Aorta (tissue), 5 donors: ENCODE data around the gene ZMAT5. TPM values are rescaled to one million over a fixed set of nuclear protein-coding genes. Genes with fewer than 3 reads are reported as not detected.

ENCODE experiments used
- ATAC-seq: fragments of 200-7000 bp; cut with Tn5 transposase; one replicate; pipeline ENCODE4 v1.9.1; 2022; ENCODE audit warnings: moderate library complexity; ENCODE audit not compliant: low FRiP score
- DNase-seq, 2 donors: peaks; one replicate each; pipeline ENCODE4 v3.0.0-alpha.2; 2020
- H3K27ac ChIP-seq, 2 donors: one replicate each; pipeline ENCODE4 v1.5.1; 2013; ENCODE audit warnings: low read length in 2 of 2, mild to moderate bottlenecking in 2 of 2, moderate library complexity in 2 of 2, control low read depth in 1 of 2, inconsistent platforms in 1 of 2, low read depth in 1 of 2
- H3K27me3 ChIP-seq, 2 donors: one replicate each; pipeline ENCODE4 v1.6.1; 2013; ENCODE audit warnings: control low read depth in 1 of 2, low read length in 1 of 2, mild to moderate bottlenecking in 1 of 2, moderate library complexity in 1 of 2; ENCODE audit not compliant: insufficient read depth in 2 of 2, control insufficient read depth in 1 of 2
- H3K36me3 ChIP-seq, 2 donors: one replicate each; pipeline ENCODE4 v1.6.1; 2013; ENCODE audit warnings: control low read depth in 1 of 2, low read length in 1 of 2, mild to moderate bottlenecking in 1 of 2; ENCODE audit not compliant: insufficient read depth in 2 of 2, control insufficient read depth in 1 of 2
- H3K4me1 ChIP-seq, 2 donors: one replicate each; pipeline ENCODE4 v1.6.1; 2013; ENCODE audit warnings: low read length in 2 of 2, control low read depth in 1 of 2, mild to moderate bottlenecking in 1 of 2, moderate library complexity in 1 of 2; ENCODE audit not compliant: insufficient read depth in 2 of 2, control insufficient read depth in 1 of 2
- H3K4me3 ChIP-seq, 2 donors: one replicate each; pipeline ENCODE4 v1.5.1; 2013; ENCODE audit warnings: low read length in 2 of 2, control low read depth in 1 of 2, mild to moderate bottlenecking in 1 of 2
- H3K9me3 ChIP-seq: one replicate; pipeline ENCODE4 v1.6.1; 2013; ENCODE audit warnings: mild to moderate bottlenecking, low read length; ENCODE audit not compliant: control insufficient read depth
- WGBS, 2 donors: extraction: QIAGEN DNeasy Blood & Tissue Kit; methylation state at CpG; one replicate each; pipeline ENCODE4 v1.1.7; 2013; 5-methylcytosine and 5-hydroxymethylcytosine counted together
- intact Hi-C, 2 donors: fragments of 100-400 bp; cut with DNase I; formaldehyde crosslinking; loops; one replicate each; pipeline versions ENCODE4 v1.14.2 to v1.15.0; 2022
- polyA plus RNA-seq, 2 donors: library from polyadenylated mRNA; stranded (reverse); fragments of 200-250 nt; gene quantifications; one replicate each; pipeline ENCODE4 v1.2.3, GENCODE V29; 2013
- total RNA-seq, 2 donors: library from RNA; stranded (reverse); fragmentation: NEBNext Ultra II Directional; extraction: Animal tissue kit (Norgen Biotek cat#: 25700); gene quantifications; one replicate each; pipeline ENCODE4 v1.2.1, GENCODE V29; 2021
- donor health status: healthy with polysubstance abuse.
- donor health status: Bipolar disorder and iron deficiency.
- donor health status: DM: no; HTN: no; CAD: no.
- donor health status: DM: no; HTN: no; CAD: no.
- donor health status: DM: yes; HTN: yes; CAD: no.

Gene ZMAT5
- total and polyA plus RNA-seq, 4 donors: 11.3 to 29.0 (median 19.2) TPM

GRCh38 chr22:29689880-29690213, 77.0 kb downstream of the ZMAT5 start:
- 29% methylated on average over 8 of the region's 8 CpGs for WGBS, 2 donors
- no peaks in the 10 kb centered on the region for H3K36me3 ChIP-seq
- peak in 1 of 2 donors; percentile 62 for DNase-seq

DNA sequence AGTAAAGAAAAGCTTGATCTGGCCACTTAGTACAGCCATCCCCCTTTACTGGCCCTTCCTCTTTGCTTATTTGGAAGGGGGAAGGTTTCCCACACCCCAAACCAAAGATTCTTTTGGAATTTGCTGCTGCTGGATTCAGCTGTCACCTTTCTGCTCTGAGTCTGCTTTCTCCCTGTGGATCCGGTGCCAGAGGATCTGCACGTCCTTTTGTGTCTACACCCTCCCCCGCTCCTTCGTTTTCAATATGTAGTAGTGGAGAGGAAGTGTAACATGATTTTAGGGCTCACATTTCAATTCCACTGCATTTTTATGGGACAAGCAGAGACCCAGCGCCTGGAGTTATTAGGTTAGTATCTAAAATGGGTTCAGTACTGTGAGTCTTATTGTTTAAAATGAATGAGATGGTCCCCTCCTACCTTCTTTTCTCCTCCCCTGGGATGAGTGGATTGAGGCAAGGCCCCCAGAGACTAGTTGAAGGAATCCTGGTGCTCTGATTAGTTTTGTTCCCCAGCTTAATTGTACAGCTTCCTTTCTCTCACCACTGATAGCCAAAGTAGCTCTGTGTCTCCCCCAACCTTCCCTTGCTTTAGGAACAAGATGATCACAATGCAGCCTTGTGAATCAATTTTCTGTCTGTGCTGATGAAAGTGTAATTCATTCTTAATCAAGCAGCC, 77.5 kb downstream of the ZMAT5 start:
- H3K27ac ChIP-seq: no peak overlapping the region
- no peak for ATAC-seq
- no peak for DNase-seq
- no peaks in the 10 kb centered on the region for H3K27me3 ChIP-seq
- H3K4me3 ChIP-seq: no peak overlapping the region
- H3K36me3 ChIP-seq: no peaks in the 10 kb centered on the region
- no peaks in the 10 kb centered on the region for H3K9me3 ChIP-seq
- no peaks in the 10 kb centered on the region for H3K4me1 ChIP-seq
- intact Hi-C loops: no loop called here
- WGBS, 2 donors: 74 to 80% methylated on average over 5 of the region's 5 CpGs

More at GRCh38 chr22:29689880-29690213, 77.0 kb downstream of the ZMAT5 start:
- no peaks in the 10 kb centered on the region for H3K9me3 ChIP-seq
- H3K4me1 ChIP-seq: no peaks in the 10 kb centered on the region
- no peak overlapping the region for H3K27ac ChIP-seq
- peak; percentile 45 for ATAC-seq
- no peak overlapping the region for H3K4me3 ChIP-seq
- intact Hi-C loops: no loop called here
- H3K27me3 ChIP-seq: no peaks in the 10 kb centered on the region

DNA sequence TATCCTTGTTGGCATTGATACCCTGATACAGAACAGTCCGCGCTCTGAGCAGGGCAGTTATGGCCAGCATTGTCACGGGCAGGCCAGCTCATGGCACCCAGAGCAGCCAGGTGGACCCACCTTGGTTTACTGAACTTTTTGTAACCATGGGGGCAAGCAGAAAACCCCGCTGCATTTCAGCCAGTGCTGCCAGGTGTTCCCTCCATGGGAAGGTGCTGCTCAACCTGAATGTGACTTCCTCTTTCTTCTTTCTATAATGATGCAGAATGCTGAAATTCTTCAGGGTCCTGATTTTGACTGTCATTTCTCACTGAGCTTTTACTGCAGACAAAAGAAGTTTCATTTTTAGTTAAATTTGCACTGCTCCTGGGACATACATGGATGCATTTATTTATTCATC, 82.6 kb downstream of the ZMAT5 start:
- H3K4me1 ChIP-seq: no peaks in the 10 kb centered on the region
- H3K36me3 ChIP-seq: no peaks in the 10 kb centered on the region
- no peak for ATAC-seq
- no peaks in the 10 kb centered on the region for H3K9me3 ChIP-seq
- no peak for DNase-seq
- 97 to 98% methylated on average over 4 of the region's 4 CpGs for WGBS, 2 donors
- H3K27ac ChIP-seq: no peak overlapping the region
- H3K4me3 ChIP-seq: no peak overlapping the region
- H3K27me3 ChIP-seq: no peaks in the 10 kb centered on the region
- intact Hi-C loops: no loop called here

- no peak overlapping the region for H3K4me3 ChIP-seq
- intact Hi-C loops: no loop called here
- H3K27me3 ChIP-seq: no peaks in the 10 kb centered on the region
- H3K9me3 ChIP-seq: no peaks in the 10 kb centered on the region
- ATAC-seq: no peak
- no peaks in the 10 kb centered on the region for H3K36me3 ChIP-seq
- no peak overlapping the region for H3K27ac ChIP-seq
- 88 to 94% methylated on average over 4 of the region's 4 CpGs for WGBS, 2 donors
- DNase-seq: no peak
- no peaks in the 10 kb centered on the region for H3K4me1 ChIP-seq
These were observed 83.3 kb downstream of the ZMAT5 start for GRCh38 chr22:29683536-29683935.

Other genes starting within 250 kb of the ZMAT5 start
- gene THOC5, start 213.2 kb downstream of the ZMAT5 start, total RNA-seq: 10 to 100 TPM; 50.6 to 60.6 TPM
- 100 to 1,000 TPM in 1 of 2 donors, 10 to 100 TPM in 1; 18.3 to 174 TPM for gene THOC5, start 213.2 kb downstream of the ZMAT5 start, polyA plus RNA-seq
- gene NIPSNAP1, start 185.9 kb downstream of the ZMAT5 start, total RNA-seq: 10 to 100 TPM in 1 of 2 donors, 1 to 10 TPM in 1; 8.8 to 19.9 TPM
- gene NIPSNAP1, start 185.9 kb downstream of the ZMAT5 start, polyA plus RNA-seq: 10 to 100 TPM; 14.3 to 18.9 TPM
- 10 to 100 TPM; 35.6 TPM for gene NF2, start 163.4 kb downstream of the ZMAT5 start, total RNA-seq
- 1 to 10 TPM; 5.0 to 9.3 TPM for gene NF2, start 163.4 kb downstream of the ZMAT5 start, polyA plus RNA-seq
- gene CABP7, start 47.0 kb downstream of the ZMAT5 start, total RNA-seq: not detected
- gene CABP7, start 47.0 kb downstream of the ZMAT5 start, polyA plus RNA-seq: under 1 TPM; 0.10 to 0.13 TPM
- 10 to 100 TPM; 41.4 to 42.4 TPM for gene UQCR10, start 362 bp upstream of the ZMAT5 start, total RNA-seq
- 100 to 1,000 TPM in 1 of 2 donors, 10 to 100 TPM in 1; 88.4 to 189 TPM for gene UQCR10, start 362 bp upstream of the ZMAT5 start, polyA plus RNA-seq
- gene ASCC2, start 71.3 kb upstream of the ZMAT5 start, total RNA-seq: 10 to 100 TPM; 36.9 to 58.0 TPM
- 10 to 100 TPM; 21.2 to 42.3 TPM for gene ASCC2, start 71.3 kb upstream of the ZMAT5 start, polyA plus RNA-seq
- 10 to 100 TPM; 52.7 to 65.3 TPM for gene MTMR3, start 116.2 kb upstream of the ZMAT5 start, total RNA-seq
- 10 to 100 TPM in 1 of 2 donors, 1 to 10 TPM in 1; 5.3 to 21.6 TPM for gene MTMR3, start 116.2 kb upstream of the ZMAT5 start, polyA plus RNA-seq